ENCODE data around the gene PTPN7. TPM values are rescaled to one million over a fixed set of nuclear protein-coding genes. Genes with fewer than 3 reads are reported as not detected.

Gene PTPN7
- total RNA-seq, 1 experiment from 2014 or later, result not detected

GRCh38 chr1:202133496-202133895 lies 26.9 kb downstream of the PTPN7 start:
- TF ChIP-seq EZH2 (IDR thresholded peaks at IDR 0.05; ENCODE audit: low read depth) (no peak), CTCF (conservative IDR thresholded peaks at IDR 0.05) (no peak)
- no peaks in the 10 kb centered on the region for H3K9me2 ChIP-seq (ENCODE audit: insufficient read depth)
- no peaks in the 10 kb centered on the region for H3K27me3 ChIP-seq (ENCODE audit: insufficient read depth, low read depth)
- H3K79me2 ChIP-seq (ENCODE audit: low read depth), result no peaks in the 10 kb centered on the region
- H2AFZ ChIP-seq, result no peak overlapping the region
- H4K20me1 ChIP-seq (ENCODE audit: insufficient read depth), result no peaks in the 10 kb centered on the region; the same call in 1 of the 2 replicates
- H3F3A ChIP-seq (ENCODE audit: insufficient read depth, low read depth), result peaks cover 23% of the 10 kb centered on the region
- no peak overlapping the region for H3K4me3 ChIP-seq
- DNase-seq, result no peak
- ChIA-PET POLR2A (ENCODE audit: unreplicated experiment) (no interaction called here), CTCF (no interaction called here)
- intact Hi-C loops (cut with micrococcal nuclease; ENCODE audit: unreplicated experiment), result no loop called here
- BruUV-seq (replicated peaks), result no TSS peak
- no peak overlapping the region for H3K4me2 ChIP-seq
- H3K9me3 ChIP-seq (ENCODE audit: insufficient read depth, low read depth), result no peaks in the 10 kb centered on the region
- peaks cover 12% of the 10 kb centered on the region for H3K4me1 ChIP-seq (replicated peaks; ENCODE audit: insufficient read depth)
- no peak overlapping the region for H3K27ac ChIP-seq
- H3K36me3 ChIP-seq (ENCODE audit: low read depth), result 0 out of 2 replicates have a peak, but pooled peaks cover 6% of the 10 kb centered on the region

DNA sequence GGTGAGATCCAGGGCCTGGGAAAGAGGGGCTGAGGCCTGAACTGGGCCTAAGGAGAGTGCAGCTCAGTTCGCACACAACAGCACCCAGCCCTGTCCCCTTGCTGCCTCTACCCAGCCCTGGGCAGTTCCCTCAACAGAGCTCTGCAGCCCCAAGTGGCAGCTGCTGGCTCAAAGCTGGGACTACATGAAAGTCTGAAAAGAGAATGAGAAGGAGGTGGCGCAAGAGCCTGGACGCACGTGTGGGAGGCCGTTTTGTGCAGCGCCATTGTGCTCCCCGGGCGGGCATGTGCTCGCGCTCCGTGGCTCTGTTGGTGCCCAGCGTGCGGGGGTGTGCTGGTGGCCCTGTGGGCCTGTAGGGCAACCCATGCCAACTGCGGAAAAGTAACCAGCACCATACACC lies 27.4 kb downstream of the PTPN7 start:
- Histone ChIP-seq H2AFZ (no peak overlapping the region), H3K27me3 (ENCODE audit: insufficient read depth, low read depth) (no peaks in the 10 kb centered on the region), H3K36me3 (ENCODE audit: low read depth) (0 out of 2 replicates have a peak, but pooled peaks cover 6% of the 10 kb centered on the region), H3F3A (ENCODE audit: insufficient read depth, low read depth) (peaks cover 23% of the 10 kb centered on the region), H4K20me1 (ENCODE audit: insufficient read depth) (no peaks in the 10 kb centered on the region; the same call in 1 of the 2 replicates), H3K4me1 (replicated peaks; ENCODE audit: insufficient read depth) (peaks cover 12% of the 10 kb centered on the region), H3K9me2 (ENCODE audit: insufficient read depth) (no peaks in the 10 kb centered on the region), H3K4me2 (no peak overlapping the region), H3K79me2 (ENCODE audit: low read depth) (no peaks in the 10 kb centered on the region), H3K9me3 (ENCODE audit: insufficient read depth, low read depth) (no peaks in the 10 kb centered on the region), H3K4me3 (no peak overlapping the region), H3K27ac (no peak overlapping the region)
- DNase-seq, result no peak
- CTCF ChIA-PET, result no interaction called here
- intact Hi-C loops (cut with micrococcal nuclease; ENCODE audit: unreplicated experiment), result no loop called here
- no TSS peak for BruUV-seq (replicated peaks)
- TF ChIP-seq CTCF (conservative IDR thresholded peaks at IDR 0.05) (no peak), EZH2 (IDR thresholded peaks at IDR 0.05; ENCODE audit: low read depth) (no peak)
- POLR2A ChIA-PET (ENCODE audit: unreplicated experiment), result no interaction called here

- intact Hi-C loops (cut with micrococcal nuclease; ENCODE audit: unreplicated experiment), result no loop called here
- Histone ChIP-seq H4K20me1 (ENCODE audit: insufficient read depth) (no peaks in the 10 kb centered on the region; the same call in 1 of the 2 replicates), H3F3A (ENCODE audit: insufficient read depth, low read depth) (peaks cover 23% of the 10 kb centered on the region), H3K4me2 (no peak overlapping the region), H3K36me3 (ENCODE audit: low read depth) (0 out of 2 replicates have a peak, but pooled peaks cover 6% of the 10 kb centered on the region), H3K4me3 (no peak overlapping the region), H3K27me3 (ENCODE audit: insufficient read depth, low read depth) (no peaks in the 10 kb centered on the region), H3K9me3 (ENCODE audit: insufficient read depth, low read depth) (no peaks in the 10 kb centered on the region), H2AFZ (no peak overlapping the region), H3K27ac (peak overlapping the region; percentile 27; the same call in 1 of the 2 replicates), H3K9me2 (ENCODE audit: insufficient read depth) (no peaks in the 10 kb centered on the region), H3K4me1 (replicated peaks; ENCODE audit: insufficient read depth) (peaks cover 12% of the 10 kb centered on the region), H3K79me2 (ENCODE audit: low read depth) (no peaks in the 10 kb centered on the region)
- peak; percentile 57 to 62 for DNase-seq
- BruUV-seq (replicated peaks), result no TSS peak
- POLR2A ChIA-PET (ENCODE audit: unreplicated experiment), result interaction anchor here (0.5 to 1.2 kb wide), 6 partner anchors 75 to 1451 kb away, joined by 3 to 9 read pairs (median 4); partner anchors contain the start of gene ELF3
- CTCF ChIA-PET, result interaction anchor here (0.5 to 0.6 kb wide), 2 partner anchors 67 to 163 kb away, joined by 3 read pairs; no protein-coding TSS in a partner anchor
- TF ChIP-seq CTCF (conservative IDR thresholded peaks at IDR 0.05), result no peak
Observed at GRCh38 chr1:202131956-202132821, 28.2 kb downstream of the PTPN7 start.
